Activated gamma-delta T cell treated with Interleukin-2 at 50 U/mL for 16 hours (primary cell): ENCODE measurements around the gene SP4.
A peak's percentile ranks its signal among the peaks of the same experiment; 100 is the strongest.

Experiments used
- DNase-seq: peaks from one replicate; pipeline ENCODE4 v3.0.0-alpha.2; 2020

The SP4 gene

DNA sequence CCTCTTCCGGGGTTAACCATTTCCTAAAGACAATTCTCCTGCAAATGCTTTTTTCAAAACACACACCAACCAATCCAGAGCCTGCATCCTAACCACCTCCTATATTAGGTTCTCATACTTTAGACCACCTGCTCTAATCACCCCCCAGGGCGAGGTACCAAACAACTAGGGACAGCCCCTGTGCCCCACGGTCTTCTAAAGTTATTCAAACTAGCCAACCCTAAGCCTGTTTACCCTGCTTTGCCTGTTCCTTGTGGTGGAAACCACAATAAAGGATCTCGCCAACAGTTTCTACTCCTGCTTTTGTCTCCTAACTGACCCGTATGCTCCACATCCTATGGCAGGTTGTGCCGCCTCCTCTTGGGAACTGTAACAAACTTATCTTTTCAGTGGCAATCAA, 21.1 kb downstream of the SP4 start:
- DNase-seq, result no peak

- no peak for DNase-seq
Measured at GRCh38 chr7:21450076-21450475, 22.2 kb downstream of the SP4 start.

DNA sequence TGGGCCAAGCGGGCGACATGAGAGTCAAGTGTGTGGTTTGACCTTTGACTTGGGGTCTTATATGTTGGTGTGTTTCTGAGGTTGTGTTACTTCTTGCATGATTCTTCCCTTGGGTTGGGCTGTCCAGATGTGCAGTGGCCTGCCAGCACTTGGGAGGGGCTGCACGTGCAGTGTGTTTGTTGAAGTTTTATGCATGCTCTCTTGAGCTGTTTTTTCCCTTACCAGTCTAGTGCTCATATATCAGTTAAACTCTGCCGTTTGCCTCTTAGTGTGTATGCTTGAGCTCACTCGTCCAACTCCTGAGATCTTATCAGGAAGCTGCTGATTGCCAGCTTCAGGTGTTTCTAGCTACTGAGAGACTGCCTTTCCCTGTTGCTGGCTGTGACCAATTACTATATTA, 23.1 kb downstream of the SP4 start:
- DNase-seq, result no peak

GRCh38 chr7:21454182-21454581, 26.3 kb downstream of the SP4 start:
- DNase-seq, result no peak

DNA sequence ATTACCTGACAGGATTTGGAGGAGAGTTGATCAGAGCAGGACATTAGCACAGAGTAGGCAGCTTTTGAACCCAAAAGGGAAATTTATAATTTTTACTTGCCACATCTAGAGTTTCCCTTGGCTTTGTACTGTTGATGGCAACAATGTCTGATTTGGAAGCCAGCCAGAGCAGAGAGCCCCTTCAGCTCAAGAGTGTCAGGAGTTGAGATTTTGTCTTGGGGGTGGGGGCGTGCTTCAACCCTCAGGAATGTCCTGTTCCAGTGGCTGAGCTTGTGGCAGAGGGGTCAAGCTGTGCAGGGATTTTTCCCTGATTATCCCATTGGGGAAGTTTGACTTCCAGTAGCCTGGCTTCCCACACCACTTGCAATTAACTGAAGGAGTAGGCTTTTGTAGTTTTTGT, 27.0 kb downstream of the SP4 start:
- DNase-seq, result no peak

DNA sequence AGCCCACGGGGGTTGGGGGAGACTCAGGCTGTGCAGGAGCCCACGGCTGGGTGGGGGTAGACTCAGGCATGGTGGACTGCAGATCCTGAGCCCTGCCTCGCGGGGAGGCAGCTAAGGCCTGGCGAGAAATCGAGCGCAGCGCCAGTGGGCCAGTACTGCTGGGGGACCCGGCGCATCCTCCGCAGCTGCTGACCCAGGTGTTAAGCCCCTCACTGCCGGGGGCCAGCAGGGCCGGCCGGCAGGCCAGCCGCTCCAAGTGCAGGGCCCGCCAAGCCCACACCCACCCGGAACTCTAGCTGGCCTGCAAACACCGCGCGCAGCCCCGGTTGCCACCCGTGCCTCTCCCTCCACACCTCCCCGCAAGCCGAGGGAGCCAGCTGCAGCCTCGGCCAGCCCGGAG, 33.4 kb downstream of the SP4 start:
- no peak for DNase-seq

DNA sequence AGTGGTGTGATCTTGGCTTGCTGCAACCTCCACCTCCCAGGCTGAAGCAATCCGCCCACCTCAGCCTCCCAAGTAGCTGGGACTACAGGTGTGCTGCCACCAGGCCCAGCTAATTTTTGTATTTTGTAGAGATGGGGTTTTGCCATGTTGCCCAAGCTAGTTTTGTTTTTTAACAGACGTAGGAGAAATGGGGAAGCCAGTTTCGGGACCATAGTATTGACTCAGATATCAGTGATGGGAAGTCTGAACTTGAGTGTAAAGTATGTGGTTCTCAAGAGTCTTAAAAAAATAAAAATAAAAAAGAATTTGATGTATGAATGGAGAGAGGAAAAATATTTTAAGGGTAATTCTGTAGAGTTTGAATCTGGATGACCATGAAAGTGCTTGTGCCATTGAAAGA, 34.2 kb downstream of the SP4 start:
- DNase-seq, result no peak

- DNase-seq, result no peak
Measured at GRCh38 chr7:21463524-21463923, 35.6 kb downstream of the SP4 start.

DNA sequence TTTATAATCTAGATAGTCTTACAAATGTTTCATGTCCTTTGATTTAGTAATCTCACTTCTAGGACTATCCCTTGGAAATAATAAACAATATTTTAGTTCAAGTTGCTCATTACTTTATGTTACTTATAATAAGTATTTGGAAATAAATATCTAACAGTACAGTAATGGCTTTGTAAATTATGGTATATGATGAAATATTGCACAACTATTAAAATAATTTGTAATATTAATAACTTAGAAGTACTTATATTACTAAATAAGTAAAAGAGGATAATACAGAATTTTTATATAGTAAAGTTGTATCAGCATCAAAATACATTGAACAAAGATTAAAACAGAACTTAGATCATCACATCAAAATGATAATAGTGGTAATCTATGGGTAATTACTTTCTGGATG, 41.1 kb downstream of the SP4 start:
- DNase-seq, result no peak

DNA sequence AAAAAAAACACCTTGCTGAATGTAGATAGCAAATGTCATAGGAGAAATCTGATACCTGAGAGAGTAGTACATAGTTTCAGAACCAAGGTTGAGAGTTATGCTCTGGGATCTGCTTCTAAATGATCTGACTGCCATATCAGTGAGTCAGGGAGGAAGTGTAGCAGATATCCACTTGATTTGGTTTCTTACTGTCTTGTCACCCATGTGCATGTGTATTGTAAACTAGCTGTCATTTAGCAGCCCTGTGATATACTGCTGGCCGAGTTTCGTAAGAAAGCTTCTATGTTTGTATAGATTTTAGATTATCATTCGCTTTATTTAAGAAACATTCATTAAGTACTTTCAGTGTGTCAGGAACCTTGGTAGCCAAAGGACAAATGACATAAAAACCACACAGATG, 42.0 kb downstream of the SP4 start:
- no peak for DNase-seq

- no peak for DNase-seq
Measured at GRCh38 chr7:21472029-21472428, 44.1 kb downstream of the SP4 start.

GRCh38 chr7:21476429-21476828, 48.5 kb downstream of the SP4 start:
- DNase-seq, result no peak

- DNase-seq, result no peak
Measured at GRCh38 chr7:21480693-21481403, 53.0 kb downstream of the SP4 start.

DNA sequence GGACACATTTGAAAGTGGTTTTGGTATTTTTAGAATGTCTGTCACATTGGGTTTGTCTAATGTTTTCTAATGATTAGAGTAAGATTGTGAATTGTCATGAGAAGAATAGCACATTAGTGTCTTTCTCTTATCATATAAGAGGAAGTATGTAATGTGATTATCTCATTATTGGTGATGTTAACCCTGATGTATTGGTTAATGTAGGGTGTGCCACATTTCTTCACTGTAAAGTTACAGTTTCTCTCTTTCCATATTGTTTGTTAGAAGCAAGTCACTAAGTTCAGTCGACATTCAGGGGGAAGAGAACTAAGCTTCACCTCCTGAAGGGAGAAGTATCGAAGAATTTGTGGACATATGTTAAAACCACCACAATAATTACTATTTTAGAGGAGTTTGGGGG, 58.6 kb downstream of the SP4 start:
- no peak for DNase-seq

GRCh38 chr7:21495731-21496130, 67.8 kb downstream of the SP4 start:
- DNase-seq, result no peak

DNA sequence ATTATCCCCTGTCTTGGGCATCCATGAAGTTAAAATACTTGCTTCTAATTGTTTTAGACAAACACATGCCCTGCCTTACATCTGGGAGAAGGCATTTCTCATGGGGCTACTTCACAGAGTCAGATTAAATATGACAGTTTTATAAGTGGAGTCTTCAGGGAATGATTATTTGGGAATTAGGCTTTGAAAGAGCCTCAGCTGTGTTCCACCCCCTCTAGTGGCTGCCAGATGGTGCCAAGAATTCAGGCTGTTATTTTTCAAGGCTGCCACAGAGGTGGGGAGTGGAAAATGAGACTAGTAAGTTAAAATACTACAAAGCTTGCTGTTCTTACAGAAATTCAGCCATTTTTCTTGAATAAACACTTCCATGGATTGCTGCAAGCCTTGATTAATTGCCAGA, 69.2 kb downstream of the SP4 start:
- no peak for DNase-seq

DNA sequence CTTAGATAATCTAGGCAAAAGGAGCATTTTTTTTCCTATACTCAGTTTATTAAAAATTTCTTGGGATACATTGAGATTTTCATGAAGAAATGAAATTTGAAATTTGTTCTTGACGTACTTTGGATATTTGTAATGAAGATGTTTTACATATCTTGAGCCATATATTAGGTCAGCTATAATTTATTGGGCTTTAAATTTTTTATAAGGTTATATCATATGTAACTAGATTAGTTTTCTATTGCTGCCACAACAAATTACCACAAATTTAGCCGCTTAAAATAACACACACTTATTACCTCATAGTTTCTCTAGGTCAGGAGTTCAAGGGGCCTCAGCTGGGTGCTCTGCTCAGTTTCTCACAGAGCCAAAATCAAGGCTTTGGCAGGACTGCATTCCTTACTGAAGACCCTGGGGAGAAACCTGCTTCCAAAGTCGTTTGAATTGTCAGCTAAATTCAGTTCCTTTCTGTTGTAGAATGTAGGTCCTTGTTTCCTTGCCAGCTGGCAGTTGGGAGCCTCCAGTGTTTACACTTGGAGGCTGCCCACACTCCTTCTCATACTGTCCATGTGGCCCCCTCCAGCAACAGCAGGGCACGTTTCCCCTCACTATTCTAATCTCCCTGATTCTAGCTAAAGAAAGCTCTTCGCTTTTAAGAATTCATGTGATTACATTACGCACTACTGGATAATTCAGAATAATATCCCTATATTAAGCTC, 72.4 kb downstream of the SP4 start:
- no peak for DNase-seq

- no peak for DNase-seq
Measured at GRCh38 chr7:21504021-21504420, 76.1 kb downstream of the SP4 start.

GRCh38 chr7:21507627-21508343, 79.9 kb downstream of the SP4 start:
- DNase-seq, result peak; percentile 5

DNA sequence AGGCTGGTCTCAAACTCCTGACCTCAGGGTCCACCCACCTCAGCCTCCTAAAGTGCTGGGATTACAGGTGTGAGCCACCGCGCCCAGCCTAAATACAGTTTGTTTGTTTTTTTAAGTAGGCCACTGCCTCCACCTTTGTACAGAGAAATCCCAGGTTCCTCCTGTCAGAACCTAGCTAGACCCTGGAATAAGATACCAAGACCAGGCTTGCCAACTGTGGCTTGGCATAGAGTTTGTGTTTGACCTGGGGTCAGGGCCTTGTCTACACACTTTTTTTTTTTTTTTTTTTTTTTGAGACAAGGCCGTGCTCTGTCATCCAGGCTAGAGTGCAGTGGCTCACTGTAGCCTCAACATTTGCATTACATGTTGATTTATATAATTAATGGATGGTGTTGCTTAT, 80.7 kb downstream of the SP4 start:
- no peak for DNase-seq

DNA sequence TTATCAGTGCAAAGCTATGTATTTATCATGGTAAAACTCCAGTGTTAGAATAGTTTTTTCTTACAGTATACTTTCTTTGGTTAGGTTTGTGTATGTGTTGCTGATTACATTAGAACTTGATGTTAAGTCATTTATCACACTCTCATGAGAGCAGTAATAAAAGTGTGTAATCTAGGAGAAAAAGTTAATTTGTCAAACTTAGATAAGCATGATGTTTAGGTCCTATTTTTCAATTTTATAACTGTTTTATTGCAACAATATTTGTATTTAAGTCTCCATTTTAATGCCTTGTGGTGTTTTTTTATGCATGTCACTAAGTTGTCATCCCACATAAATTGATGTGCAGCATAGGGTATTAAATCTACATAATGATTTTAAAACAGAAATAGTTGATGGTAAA, 86.2 kb downstream of the SP4 start:
- DNase-seq, result no peak

DNA sequence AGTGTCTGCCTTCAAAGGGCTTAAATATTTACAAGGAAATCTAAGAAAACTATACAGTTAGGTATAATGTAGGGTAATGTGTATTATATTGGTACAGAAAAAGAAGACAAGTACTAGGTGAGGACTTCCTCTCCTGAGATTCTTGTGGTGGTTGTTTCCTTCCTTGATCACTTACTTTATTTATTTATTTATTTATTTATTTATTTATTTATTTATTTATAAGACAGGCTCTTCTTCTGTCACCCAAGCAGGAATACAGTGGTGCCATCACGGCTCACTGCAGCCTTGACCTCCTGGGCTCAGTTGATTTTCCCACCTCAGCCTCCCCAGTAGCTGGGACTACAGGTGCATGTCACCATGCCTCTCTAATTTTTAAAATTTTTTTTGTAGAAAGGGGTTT, 96.8 kb downstream of the SP4 start:
- DNase-seq, result no peak

- DNase-seq, result no peak
Measured at GRCh38 chr7:21526007-21526406, 98.1 kb downstream of the SP4 start.

DNA sequence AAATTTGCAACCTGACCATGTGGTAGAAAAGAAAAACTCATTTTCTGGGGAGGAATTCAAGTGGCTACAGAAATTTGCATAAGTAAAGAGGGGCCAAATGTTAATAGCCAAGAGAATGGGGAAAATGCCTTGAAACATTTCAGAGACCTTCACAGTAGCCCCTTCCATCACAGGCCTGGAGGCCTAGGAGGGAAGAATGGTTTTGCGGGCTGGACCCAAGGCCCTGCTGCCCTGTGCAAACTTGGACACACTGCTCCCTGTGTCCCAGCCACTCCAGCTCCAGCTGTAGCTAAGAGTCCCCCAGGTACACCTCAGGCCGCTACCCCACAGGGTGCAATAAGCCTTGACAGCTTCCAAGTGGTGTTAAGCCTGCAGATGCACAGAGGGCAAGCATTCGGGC, 98.6 kb downstream of the SP4 start:
- DNase-seq, result no peak
